Cardiac muscle cell (in vitro differentiated cells and primary cell): ENCODE data around the gene ABAT. TPM values are rescaled to one million over a fixed set of nuclear protein-coding genes. Genes with fewer than 3 reads are reported as not detected.

Experiments used
- DNase-seq, 2 donors: peaks; one replicate each; pipeline versions ENCODE4 v3.0.0 to v3.0.0-alpha.2; 2010 to 2017; ENCODE audit warnings: low read depth in 1 of 2, low spot score in 1 of 2
- H3K27ac ChIP-seq: fragments of 200-600 bp; sonication (generic); 2 replicates; pipeline ENCODE4 v1.5.1; 2016
- H3K27me3 ChIP-seq: fragments of 200-600 bp; sonication (generic); 2 replicates; pipeline ENCODE4 v1.6.0; 2016; ENCODE audit warnings: control low read depth
- H3K36me3 ChIP-seq: fragments of 200-600 bp; sonication (generic); 2 replicates; pipeline ENCODE4 v1.5.1; 2016; ENCODE audit warnings: control low read depth
- H3K4me1 ChIP-seq: fragments of 200-600 bp; sonication (generic); 2 replicates; pipeline ENCODE4 v1.8.1; 2017; ENCODE audit warnings: low read depth, mild to moderate bottlenecking, mixed run types
- H3K4me3 ChIP-seq: fragments of 200-600 bp; sonication (generic); 2 replicates; pipeline ENCODE4 v1.5.1; 2016; ENCODE audit warnings: mild to moderate bottlenecking
- H3K9me3 ChIP-seq: fragments of 200-600 bp; sonication (generic); 2 replicates; pipeline ENCODE4 v1.5.1; 2017; ENCODE audit warnings: low read depth, mild to moderate bottlenecking, control low read depth
- CTCF ChIP-seq: IDR thresholded peaks from 2 replicates; pipeline ENCODE4 v1.5.1; 2012; ENCODE audit warnings: low read depth, mild to moderate bottlenecking, low read length
- polyA plus RNA-seq: library from polyadenylated mRNA; unstranded; fragments of >200 nt; fragmentation: Nextera tagmentation; extraction: Ambion mirVana; gene quantifications from 2 replicates; pipeline ENCODE4 v1.2.1, GENCODE V29; 2016
- total RNA-seq: library from RNA; depleted of rRNA; stranded (reverse); fragments of >200 nt; gene quantifications from 2 replicates; pipeline ENCODE4 v1.2.3, GENCODE V29; 2016

ABAT gene
- total and polyA plus RNA-seq, 2 experiments from 2014 or later, result 54.4 to 71.4 TPM

GRCh38 chr16:8735574-8735973, 61.2 kb downstream of the ABAT start:
- Histone ChIP-seq H3K9me3 (no peaks in the 10 kb centered on the region), H3K4me3 (no peak overlapping the region), H3K27me3 (no peaks in the 10 kb centered on the region), H3K4me1 (peaks cover 5% of the 10 kb centered on the region), H3K27ac (no peak overlapping the region), H3K36me3 (no peaks in the 10 kb centered on the region)
- TF ChIP-seq CTCF, result no peak
- DNase-seq, result no peak

GRCh38 chr16:8736123-8736668, 61.8 kb downstream of the ABAT start:
- no peak for DNase-seq
- Histone ChIP-seq H3K4me1 (peaks cover 11% of the 10 kb centered on the region), H3K36me3 (no peaks in the 10 kb centered on the region), H3K4me3 (no peak overlapping the region), H3K9me3 (no peaks in the 10 kb centered on the region), H3K27me3 (no peaks in the 10 kb centered on the region), H3K27ac (no peak overlapping the region)
- TF ChIP-seq CTCF, result no peak

DNA sequence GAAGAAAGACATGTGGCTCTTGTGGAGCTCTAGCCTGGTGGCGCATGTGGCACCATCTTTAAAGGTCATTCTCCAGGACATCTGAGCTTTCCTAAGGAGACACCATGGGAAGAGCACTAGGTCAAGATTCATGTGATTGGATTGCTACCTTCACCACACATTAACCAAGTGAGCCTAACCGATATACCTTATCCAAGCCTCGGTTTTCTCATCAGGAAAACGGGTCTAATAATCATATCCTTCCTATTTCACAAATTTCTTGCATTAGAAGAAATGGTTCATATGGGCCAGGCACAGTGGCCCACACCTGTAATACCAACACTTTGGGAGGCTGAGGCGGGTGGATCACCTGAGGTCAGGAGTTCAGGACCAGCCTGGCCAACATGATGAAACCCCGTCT, 64.7 kb downstream of the ABAT start:
- Histone ChIP-seq H3K27me3 (no peaks in the 10 kb centered on the region), H3K4me3 (no peak overlapping the region), H3K9me3 (no peaks in the 10 kb centered on the region), H3K36me3 (no peaks in the 10 kb centered on the region), H3K27ac (no peak overlapping the region), H3K4me1 (peaks cover 14% of the 10 kb centered on the region)
- TF ChIP-seq CTCF, result no peak
- no peak for DNase-seq

DNA sequence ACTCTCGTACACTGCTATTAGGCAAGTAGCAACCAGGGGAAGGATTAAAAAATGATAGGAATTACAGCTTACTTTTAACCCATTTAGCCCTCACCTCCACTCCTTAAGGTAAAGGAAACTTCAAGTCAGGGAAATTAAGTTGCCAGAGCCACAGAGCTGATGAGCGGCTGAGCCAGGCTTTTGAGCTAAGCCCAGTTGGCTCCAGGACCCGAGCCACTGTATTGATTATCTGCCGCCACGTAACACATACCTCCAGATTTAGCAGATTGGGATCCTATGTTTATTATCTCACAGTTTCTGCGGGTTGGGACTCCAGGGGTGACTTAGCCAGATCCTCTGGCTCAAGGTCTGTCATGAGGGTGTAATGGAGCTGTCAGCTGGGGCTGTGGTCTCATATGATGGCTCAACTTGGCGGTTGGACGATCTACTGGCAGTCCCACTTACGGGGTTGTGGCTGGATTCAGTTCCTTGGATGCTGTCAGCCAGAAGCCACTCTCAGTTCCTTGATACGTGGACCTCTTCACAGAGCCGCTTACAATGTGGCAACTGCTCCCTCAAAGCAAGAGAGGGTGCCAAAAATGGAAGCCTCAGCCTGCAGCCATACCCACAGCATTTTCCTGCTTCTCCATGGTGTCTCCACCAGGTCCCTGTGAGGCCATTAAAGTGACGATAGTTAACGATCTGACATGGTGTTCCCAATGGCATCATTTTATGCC, 65.7 kb downstream of the ABAT start:
- H3K4me1 ChIP-seq, result peaks cover 14% of the 10 kb centered on the region
- no peak overlapping the region for H3K4me3 ChIP-seq
- peak overlapping the region; percentile 84 for H3K27ac ChIP-seq
- no peak for TF ChIP-seq CTCF
- no peaks in the 10 kb centered on the region for H3K36me3 ChIP-seq
- no peaks in the 10 kb centered on the region for H3K9me3 ChIP-seq
- no peak for DNase-seq
- no peaks in the 10 kb centered on the region for H3K27me3 ChIP-seq

DNA sequence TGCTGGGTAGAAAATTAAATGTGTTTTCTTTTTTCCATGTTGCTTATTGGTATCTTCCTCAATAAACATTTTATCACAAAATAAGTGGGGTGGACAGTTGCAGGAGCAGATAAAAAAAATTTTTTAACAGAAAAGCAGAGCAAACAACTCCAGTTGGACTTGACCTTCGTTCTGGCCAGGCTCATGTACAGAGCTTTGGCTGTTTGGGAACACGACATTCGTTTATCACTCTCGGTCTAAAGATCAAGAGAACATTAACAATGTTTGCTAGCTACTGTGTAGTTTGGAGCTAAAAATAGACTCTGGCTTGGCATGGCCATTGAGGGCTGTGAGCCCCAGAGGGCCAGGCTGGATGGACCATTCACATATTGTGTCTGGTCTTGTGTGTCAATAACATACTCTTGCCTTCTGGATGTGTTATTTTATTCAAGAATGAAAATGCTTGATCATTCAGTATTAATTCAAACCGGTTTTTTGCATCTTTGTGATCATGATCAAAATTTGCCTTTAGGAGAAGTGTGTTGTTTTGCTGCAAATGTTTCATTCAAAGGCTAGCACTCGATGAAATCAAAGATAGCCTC, 66.4 kb downstream of the ABAT start:
- TF ChIP-seq CTCF, result no peak
- Histone ChIP-seq H3K9me3 (no peaks in the 10 kb centered on the region), H3K4me1 (peaks cover 14% of the 10 kb centered on the region), H3K36me3 (peaks cover under 1% of the 10 kb centered on the region), H3K27me3 (no peaks in the 10 kb centered on the region), H3K4me3 (no peak overlapping the region), H3K27ac (peak overlapping the region; percentile 84)
- peak in 1 of 2 donors; percentile 50 for DNase-seq
